GM21447 (cell line): ENCODE measurements around the gene AHDC1.

ENCODE experiments used
- ATAC-seq: cut with Tn5 transposase; IDR thresholded peaks from one replicate; pipeline ENCODE4 v1.9.1; 2021; ENCODE audit not compliant: unreplicated experiment

AHDC1 gene

GRCh38 chr1:27535386-27535785 lies 68.6 kb downstream of the AHDC1 start:
- no peak for ATAC-seq

GRCh38 chr1:27531959-27532685 lies 71.8 kb downstream of the AHDC1 start:
- no peak for ATAC-seq

- no peak for ATAC-seq
Observed at GRCh38 chr1:27530192-27530591, 73.8 kb downstream of the AHDC1 start.

GRCh38 chr1:27529704-27530018 lies 74.3 kb downstream of the AHDC1 start:
- no peak for ATAC-seq

- ATAC-seq = no peak
Observed at GRCh38 chr1:27528818-27529703, 74.9 kb downstream of the AHDC1 start.

GRCh38 chr1:27527890-27528817 lies 75.8 kb downstream of the AHDC1 start:
- no peak for ATAC-seq

- no peak for ATAC-seq
Observed at GRCh38 chr1:27527223-27527889, 76.6 kb downstream of the AHDC1 start.

- ATAC-seq = no peak
Observed at GRCh38 chr1:27526569-27527222, 77.2 kb downstream of the AHDC1 start.

- ATAC-seq = peak; percentile 70
Observed at GRCh38 chr1:27525296-27526272, 78.4 kb downstream of the AHDC1 start.

GRCh38 chr1:27523337-27524020 lies 80.5 kb downstream of the AHDC1 start:
- ATAC-seq = no peak

GRCh38 chr1:27522432-27523336 lies 81.3 kb downstream of the AHDC1 start:
- no peak for ATAC-seq

- ATAC-seq = no peak
Observed at GRCh38 chr1:27521861-27522431, 82.0 kb downstream of the AHDC1 start.

- no peak for ATAC-seq
Observed at GRCh38 chr1:27521336-27521831, 82.6 kb downstream of the AHDC1 start.

- ATAC-seq = no peak
Observed at GRCh38 chr1:27520651-27521050, 83.3 kb downstream of the AHDC1 start.

GRCh38 chr1:27519331-27520258 lies 84.3 kb downstream of the AHDC1 start:
- ATAC-seq = no peak

- ATAC-seq = no peak
Observed at GRCh38 chr1:27518808-27519207, 85.1 kb downstream of the AHDC1 start.
